Cardiac muscle cell (in vitro differentiated cells and primary cell): ENCODE data around the gene CITED1. TPM values are rescaled to one million over a fixed set of nuclear protein-coding genes. Genes with fewer than 3 reads are reported as not detected.

Experiments
- DNase-seq, 2 donors: peaks; one replicate each; pipeline versions ENCODE4 v3.0.0 to v3.0.0-alpha.2; 2010 to 2017; ENCODE audit warnings: low read depth in 1 of 2, low spot score in 1 of 2
- H3K27ac ChIP-seq: fragments of 200-600 bp; sonication (generic); 2 replicates; pipeline ENCODE4 v1.5.1; 2016
- H3K27me3 ChIP-seq: fragments of 200-600 bp; sonication (generic); 2 replicates; pipeline ENCODE4 v1.6.0; 2016; ENCODE audit warnings: control low read depth
- H3K36me3 ChIP-seq: fragments of 200-600 bp; sonication (generic); 2 replicates; pipeline ENCODE4 v1.5.1; 2016; ENCODE audit warnings: control low read depth
- H3K4me1 ChIP-seq: fragments of 200-600 bp; sonication (generic); 2 replicates; pipeline ENCODE4 v1.8.1; 2017; ENCODE audit warnings: low read depth, mild to moderate bottlenecking, mixed run types
- H3K4me3 ChIP-seq: fragments of 200-600 bp; sonication (generic); 2 replicates; pipeline ENCODE4 v1.5.1; 2016; ENCODE audit warnings: mild to moderate bottlenecking
- H3K9me3 ChIP-seq: fragments of 200-600 bp; sonication (generic); 2 replicates; pipeline ENCODE4 v1.5.1; 2017; ENCODE audit warnings: low read depth, mild to moderate bottlenecking, control low read depth
- polyA plus RNA-seq: library from polyadenylated mRNA; unstranded; fragments of >200 nt; fragmentation: Nextera tagmentation; extraction: Ambion mirVana; gene quantifications from 2 replicates; pipeline ENCODE4 v1.2.1, GENCODE V29; 2016
- total RNA-seq: library from RNA; depleted of rRNA; stranded (reverse); fragments of >200 nt; gene quantifications from 2 replicates; pipeline ENCODE4 v1.2.3, GENCODE V29; 2016
- TF ChIP-seq, protein P1 (sequence below): IDR thresholded peaks from 2 replicates; pipeline ENCODE4 v1.5.1; 2012; ENCODE audit warnings: low read depth, mild to moderate bottlenecking, low read length

Gene CITED1, protein sequence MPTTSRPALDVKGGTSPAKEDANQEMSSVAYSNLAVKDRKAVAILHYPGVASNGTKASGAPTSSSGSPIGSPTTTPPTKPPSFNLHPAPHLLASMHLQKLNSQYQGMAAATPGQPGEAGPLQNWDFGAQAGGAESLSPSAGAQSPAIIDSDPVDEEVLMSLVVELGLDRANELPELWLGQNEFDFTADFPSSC
- total RNA-seq, result 1.1 and 2.2 TPM in 2 replicates
- 1.0 TPM in 1 of 2 replicates, not detected in the other for polyA plus RNA-seq

DNA sequence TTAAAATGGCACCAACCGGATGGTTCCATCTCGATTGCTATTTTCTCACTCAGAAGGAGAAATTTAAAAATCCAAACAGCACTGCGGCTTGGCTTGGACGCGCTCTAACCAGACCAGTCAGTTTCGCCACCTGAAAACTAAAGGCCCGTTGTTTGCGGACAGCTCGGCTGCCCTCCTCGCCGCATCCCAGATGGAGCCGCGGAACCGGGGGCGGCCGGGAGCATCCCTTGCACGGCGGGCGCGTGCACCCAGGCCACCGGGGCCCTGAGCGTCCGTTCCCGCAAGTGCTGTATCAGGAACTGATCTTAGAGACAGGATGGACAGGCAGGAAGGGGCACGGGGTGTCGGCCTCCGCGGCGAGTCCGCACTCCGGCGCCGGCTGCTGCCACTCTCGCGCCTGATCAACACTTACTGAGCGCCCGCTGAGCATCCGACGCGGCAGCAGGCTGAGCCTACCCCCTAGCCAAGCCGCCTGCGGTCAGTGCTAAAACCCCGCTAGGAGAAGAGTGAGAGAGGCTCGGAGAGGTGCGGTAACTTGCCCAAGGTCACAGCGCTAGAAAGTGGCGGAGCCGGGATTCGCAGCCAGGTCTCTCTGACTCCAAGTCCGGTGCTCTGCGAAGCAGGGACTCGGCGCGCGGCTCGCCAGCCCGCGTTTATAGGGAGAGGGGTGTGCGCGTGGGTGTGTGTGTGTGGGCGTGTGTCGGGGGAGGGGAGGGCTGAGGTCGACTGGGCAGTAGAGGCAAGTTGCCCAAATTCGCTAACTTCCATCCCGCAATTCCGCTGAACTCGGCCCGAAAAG, at the start of gene CITED1:
TSS of gene CITED1 (minus strand) at position 629 of the 799 bp plus-strand sequence. CDS start 3,045 bp downstream, outside the sequence.
- peaks cover 63% of the 10 kb centered on the region for H3K27me3 ChIP-seq
- TF ChIP-seq, protein P1, sequence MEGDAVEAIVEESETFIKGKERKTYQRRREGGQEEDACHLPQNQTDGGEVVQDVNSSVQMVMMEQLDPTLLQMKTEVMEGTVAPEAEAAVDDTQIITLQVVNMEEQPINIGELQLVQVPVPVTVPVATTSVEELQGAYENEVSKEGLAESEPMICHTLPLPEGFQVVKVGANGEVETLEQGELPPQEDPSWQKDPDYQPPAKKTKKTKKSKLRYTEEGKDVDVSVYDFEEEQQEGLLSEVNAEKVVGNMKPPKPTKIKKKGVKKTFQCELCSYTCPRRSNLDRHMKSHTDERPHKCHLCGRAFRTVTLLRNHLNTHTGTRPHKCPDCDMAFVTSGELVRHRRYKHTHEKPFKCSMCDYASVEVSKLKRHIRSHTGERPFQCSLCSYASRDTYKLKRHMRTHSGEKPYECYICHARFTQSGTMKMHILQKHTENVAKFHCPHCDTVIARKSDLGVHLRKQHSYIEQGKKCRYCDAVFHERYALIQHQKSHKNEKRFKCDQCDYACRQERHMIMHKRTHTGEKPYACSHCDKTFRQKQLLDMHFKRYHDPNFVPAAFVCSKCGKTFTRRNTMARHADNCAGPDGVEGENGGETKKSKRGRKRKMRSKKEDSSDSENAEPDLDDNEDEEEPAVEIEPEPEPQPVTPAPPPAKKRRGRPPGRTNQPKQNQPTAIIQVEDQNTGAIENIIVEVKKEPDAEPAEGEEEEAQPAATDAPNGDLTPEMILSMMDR, result no peak
- H3K4me3 ChIP-seq, result peak within 1 kb of the TSS; percentile 59
- H3K9me3 ChIP-seq, result no peaks in the 10 kb centered on the region
- no peaks in the 10 kb centered on the region for H3K4me1 ChIP-seq
- no peaks in the 10 kb centered on the region for H3K36me3 ChIP-seq
- no peak within 1 kb of the TSS for H3K27ac ChIP-seq
- no peak for DNase-seq

DNA sequence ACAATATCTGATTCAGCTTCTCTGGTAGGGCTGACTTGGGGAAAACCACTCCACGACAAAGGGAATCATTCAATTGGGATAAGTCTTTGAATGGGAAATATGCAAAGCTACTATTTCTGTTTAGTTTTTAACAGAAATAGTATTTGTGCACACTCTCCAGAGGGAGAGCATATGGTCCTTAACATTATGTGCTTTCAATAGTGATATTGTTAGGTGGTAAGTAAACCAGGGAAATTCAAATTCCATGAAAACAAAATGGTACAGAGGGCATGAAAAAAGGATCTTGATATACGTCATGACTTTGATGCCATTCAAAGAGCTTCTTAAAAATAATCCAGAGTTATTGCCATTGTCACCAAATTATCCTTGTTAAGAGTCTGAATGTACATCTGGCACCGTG, 47.1 kb upstream of the CITED1 start:
- no peaks in the 10 kb centered on the region for H3K9me3 ChIP-seq
- H3K27me3 ChIP-seq, result no peaks in the 10 kb centered on the region
- no peaks in the 10 kb centered on the region for H3K36me3 ChIP-seq
- no peaks in the 10 kb centered on the region for H3K4me1 ChIP-seq
- no peak overlapping the region for H3K27ac ChIP-seq
- TF ChIP-seq, protein P1, result no peak
- H3K4me3 ChIP-seq, result no peak overlapping the region
- no peak for DNase-seq

DNA sequence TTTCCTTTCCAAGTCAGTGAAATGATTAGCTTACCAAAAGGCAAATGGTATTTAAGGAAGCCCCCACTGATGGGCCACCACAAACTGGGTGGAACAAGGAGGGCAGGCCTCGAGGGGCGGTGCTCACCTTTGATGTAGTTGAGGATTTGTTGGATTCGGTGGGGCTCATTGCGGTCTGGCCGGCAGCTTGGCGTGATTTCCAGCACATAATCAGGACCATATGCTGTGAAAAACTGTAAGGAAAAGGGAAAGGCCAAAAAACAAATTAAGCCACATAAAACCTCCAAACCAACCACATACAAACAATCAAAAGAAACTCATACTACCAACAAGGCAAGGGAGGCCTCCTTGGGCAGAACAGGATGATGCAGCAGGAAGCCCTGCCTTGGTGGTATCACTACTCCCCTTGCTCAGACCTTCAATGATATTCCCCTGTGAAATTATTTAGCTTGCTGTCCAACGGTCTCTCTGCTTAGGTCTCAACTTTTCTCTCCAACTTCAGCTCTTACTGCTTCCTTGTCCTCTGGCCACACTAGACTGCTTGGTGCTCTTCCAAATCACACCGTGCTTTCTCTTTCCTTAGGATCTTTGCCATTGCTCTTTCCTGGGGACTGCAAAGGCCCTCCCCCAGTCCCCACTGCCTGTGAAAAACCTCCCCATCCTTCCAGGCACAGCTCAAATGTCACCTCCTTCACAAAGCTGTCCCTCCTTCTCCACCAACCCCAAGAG, 46.1 kb upstream of the CITED1 start:
- H3K27me3 ChIP-seq, result no peaks in the 10 kb centered on the region
- H3K4me1 ChIP-seq, result no peaks in the 10 kb centered on the region
- TF ChIP-seq, protein P1, result no peak
- peak in 1 of 2 donors; percentile 37 for DNase-seq
- no peaks in the 10 kb centered on the region for H3K36me3 ChIP-seq
- no peak overlapping the region for H3K27ac ChIP-seq
- H3K9me3 ChIP-seq, result no peaks in the 10 kb centered on the region
- H3K4me3 ChIP-seq, result no peak overlapping the region

DNA sequence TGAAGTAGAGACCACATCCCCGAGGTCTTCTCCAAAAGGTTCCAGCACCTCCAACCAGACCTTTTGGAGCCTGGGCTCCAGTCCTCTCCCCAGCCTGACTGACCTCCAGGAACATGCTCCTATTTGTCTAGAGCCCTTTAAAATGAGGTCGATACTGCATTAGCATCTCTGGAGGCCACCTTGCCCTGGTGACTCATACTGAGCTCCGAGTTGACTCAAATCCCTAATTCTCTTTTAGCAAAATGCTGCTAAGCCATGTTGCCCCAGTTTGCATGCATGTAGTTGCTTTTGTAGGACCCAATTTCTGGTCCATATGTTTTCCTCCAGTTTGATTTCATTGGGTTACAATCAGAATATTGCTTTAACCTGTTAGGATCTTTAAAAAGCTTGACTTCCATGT, 43.5 kb upstream of the CITED1 start:
- H3K4me1 ChIP-seq, result no peaks in the 10 kb centered on the region
- H3K9me3 ChIP-seq, result no peaks in the 10 kb centered on the region
- no peaks in the 10 kb centered on the region for H3K36me3 ChIP-seq
- no peak overlapping the region for H3K27ac ChIP-seq
- no peaks in the 10 kb centered on the region for H3K27me3 ChIP-seq
- TF ChIP-seq, protein P1, result no peak
- DNase-seq, result no peak
- H3K4me3 ChIP-seq, result no peak overlapping the region

DNA sequence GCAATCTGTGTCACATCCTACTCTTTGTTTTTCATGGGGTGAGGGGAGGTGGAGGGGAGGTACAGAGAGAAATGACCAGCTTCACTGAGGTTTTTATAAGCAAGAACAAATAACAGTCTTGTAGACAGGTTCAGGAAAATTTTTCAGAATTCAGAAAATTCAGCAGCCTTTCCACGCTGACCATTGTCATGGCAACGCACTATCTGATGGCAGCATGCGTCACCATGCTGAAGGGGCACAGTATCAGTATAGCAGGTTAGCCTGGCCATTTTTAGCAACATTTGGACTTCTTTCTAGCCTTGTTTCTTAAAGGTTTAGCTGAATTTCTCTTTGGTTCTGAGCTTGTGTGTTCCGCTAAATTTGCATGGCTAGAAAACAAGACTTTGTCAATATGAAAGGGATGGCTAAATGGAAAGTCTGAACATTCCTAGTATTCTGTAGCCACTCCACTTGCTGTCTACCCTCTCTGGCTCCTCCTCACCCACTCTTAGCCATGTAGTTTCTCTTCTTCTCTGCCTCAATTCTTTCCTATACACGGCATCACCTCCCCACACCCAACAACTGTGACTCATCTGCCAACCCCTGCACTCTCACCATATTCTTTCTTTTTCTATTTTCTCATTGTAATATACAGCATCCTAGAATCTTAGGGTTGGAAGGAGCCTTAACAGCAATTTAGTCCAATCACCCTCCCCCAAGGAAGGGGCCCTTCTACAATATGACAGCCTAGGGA, 42.7 kb upstream of the CITED1 start:
- H3K36me3 ChIP-seq, result no peaks in the 10 kb centered on the region

More for the DNA sequence above, 42.7 kb upstream of the CITED1 start:
- Histone ChIP-seq H3K27me3 (no peaks in the 10 kb centered on the region), H3K9me3 (no peaks in the 10 kb centered on the region), H3K27ac (no peak overlapping the region), H3K4me1 (no peaks in the 10 kb centered on the region), H3K4me3 (no peak overlapping the region)
- DNase-seq, result no peak
- TF ChIP-seq, protein P1, result no peak
